EH (cell line): ENCODE measurements around the gene ELOB.
A peak's percentile ranks its signal among the peaks of the same experiment; 100 is the strongest.

Experiments
- DNase-seq: peaks from one replicate; pipeline ENCODE4 v3.0.0-alpha.2; 2015; ENCODE audit warnings: low read depth

Gene ELOB

DNA sequence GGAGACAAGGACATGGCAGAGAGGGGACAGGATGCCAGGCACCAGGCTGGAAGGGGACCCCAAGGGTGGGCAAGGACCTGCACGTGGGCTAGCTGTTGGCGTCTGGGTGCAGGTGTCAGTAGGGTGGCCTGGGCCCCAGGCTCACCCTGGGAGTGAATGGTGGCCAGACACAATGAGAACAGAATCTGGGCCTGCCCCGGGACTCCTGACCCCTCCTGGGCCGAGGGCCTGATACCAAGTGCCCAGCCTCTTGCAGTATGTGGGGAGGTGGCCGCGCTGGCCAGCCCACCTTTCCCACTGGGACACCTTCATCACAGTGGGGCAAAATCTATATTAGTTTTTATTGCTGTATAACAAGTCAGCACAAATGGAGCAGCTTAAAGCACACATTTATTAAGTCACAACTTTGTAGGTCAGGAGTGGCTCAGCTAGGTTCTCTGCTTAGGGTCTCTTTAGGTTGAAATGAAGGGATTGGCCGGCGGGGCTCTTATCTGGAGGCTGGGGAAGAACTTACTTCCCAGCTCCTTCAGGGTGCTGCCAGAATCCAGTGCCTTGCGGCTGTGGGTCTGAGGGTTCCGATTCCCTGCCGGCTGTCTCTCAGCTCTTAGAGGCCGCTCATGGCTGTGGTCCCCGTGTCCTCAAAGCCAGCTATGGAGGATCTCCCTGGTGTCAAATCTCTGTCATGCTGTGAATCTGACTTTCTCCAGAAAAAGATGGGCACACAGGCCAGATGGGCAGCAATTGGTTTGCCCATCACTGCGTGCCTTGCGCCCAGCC, 6.7 kb upstream of the ELOB start:
- no peak for DNase-seq

DNA sequence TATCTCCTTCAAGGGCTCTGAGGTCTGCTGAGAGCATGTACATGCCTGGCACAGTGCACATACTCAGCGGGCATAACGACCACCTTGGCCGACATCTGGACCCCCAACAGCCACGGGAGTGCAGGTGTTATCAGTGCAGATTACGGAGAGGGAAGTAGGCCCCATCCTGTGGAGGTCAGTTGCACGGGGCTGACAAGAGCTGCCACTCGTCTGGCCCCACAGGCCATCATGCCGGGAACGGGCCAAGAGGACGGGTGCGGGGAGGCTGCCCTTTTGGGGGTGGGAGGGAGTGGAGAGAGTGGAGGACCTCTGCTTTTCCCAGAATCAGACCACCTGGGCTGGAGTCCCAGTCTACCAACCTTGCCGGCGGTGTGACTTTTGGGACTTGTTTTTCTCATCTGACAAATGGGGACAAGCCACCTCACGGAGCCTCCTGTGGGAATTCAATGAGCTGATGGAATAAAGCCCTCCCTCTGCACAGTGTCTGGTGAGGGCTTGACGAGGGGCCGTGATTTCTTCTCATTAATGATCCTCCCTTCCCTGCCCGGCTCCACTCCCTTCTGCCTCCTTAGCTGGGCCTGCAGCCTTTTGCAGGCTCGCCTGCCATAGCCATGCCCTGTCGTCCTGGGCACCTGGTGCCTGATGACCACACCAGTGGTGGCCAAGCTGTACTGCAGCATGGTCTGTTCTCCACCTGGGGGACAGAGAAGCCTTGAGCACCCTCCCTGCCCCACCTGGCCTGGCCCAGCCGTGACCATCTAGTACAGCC, 5.7 kb upstream of the ELOB start:
- DNase-seq = no peak

DNA sequence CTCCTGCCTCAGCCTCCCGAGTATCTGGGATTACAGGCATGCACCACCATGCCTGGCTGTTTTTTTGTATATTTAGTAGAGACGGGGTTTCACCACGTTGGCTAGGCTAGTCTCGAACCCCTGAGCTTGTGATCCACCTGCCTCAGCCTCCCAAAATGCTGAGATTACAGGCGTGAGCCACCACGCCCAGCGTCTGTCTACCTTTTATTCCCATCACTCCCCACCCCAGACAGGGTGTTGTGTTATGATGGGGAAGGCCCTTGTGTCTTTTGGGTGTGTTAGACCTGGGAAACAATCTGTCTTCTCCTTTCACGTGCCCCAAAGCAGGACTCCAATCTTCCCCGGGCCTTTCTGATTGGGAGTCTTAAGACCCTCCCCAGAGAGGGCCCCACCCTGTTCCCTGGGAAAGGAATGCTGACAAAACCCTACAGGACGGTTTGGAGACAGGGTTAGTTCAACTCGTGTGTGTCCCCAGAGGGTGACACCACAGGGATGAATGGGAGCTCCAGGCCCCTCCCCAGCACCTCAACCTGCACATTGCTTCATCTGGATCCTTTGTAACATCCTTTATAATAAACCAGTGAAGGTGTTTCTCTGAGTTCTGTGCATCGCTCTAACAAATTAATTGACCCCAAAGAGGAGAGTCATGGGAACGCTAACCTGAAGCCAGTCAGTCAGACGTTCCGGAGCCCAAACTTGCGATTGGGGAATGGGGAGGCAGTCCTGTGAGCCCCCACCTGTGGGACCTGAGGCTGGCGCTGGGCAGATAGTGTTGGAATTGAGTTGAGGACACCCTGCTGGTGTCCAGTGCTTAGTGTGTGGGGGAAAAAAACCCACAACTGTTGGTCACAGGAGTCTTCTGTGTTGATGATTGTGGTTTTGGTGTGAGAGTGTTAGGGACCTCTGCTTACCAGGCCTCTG, 3.2 kb upstream of the ELOB start:
- DNase-seq = no peak

DNA sequence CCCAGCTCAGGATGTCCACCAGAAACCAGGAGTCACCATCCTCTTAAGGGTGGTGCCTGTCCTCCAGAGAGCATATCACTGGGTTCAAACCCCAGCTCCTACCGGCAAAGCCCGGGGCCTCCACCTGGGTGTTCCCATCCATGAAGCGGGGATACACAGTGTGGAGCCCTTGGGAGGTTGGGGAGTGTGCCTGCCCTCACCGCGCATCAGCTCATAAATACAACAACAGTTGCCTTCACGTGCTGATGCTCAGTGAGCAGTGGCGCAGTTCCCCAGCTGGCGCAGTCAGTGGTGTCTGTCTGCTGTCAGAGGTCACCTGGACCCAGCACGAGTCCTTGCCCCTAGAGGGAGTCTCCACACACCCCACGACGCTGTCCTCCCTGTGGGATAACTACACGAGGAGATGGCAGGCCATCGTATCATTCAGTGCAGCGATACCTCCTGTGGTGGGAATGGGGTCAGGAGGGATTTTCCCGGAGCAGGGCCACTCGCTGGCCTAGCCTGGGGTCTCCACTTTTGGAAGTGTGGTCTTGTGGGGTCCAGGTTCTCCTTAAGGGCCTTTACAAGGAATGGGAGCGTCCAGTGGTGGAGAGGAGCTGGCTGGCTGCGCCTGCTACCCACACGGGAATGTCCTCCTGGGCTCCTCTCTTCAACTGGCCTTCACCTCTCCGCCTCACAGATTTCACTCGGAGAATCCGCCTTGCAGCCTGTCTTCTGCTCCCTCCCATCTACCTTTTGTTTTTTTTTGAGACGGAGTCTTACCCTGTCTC, 2.3 kb upstream of the ELOB start:
- DNase-seq = no peak

DNA sequence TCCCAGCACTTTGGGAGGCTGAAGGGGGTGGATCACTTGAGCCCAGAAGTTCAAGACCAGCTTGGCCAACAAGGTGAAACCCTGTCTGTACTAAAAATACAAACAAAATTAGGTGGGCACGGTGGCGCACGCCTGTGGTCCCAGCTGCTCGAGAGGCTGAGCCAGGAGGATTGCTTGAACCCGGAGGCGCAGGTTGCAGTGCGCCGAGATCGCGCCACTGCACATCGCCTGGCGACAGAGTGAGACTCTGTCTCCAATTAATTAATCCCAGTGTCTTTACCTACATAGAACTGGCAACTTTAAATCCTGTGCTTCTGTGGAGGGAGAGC, 1.5 kb upstream of the ELOB start:
- DNase-seq = no peak

DNA sequence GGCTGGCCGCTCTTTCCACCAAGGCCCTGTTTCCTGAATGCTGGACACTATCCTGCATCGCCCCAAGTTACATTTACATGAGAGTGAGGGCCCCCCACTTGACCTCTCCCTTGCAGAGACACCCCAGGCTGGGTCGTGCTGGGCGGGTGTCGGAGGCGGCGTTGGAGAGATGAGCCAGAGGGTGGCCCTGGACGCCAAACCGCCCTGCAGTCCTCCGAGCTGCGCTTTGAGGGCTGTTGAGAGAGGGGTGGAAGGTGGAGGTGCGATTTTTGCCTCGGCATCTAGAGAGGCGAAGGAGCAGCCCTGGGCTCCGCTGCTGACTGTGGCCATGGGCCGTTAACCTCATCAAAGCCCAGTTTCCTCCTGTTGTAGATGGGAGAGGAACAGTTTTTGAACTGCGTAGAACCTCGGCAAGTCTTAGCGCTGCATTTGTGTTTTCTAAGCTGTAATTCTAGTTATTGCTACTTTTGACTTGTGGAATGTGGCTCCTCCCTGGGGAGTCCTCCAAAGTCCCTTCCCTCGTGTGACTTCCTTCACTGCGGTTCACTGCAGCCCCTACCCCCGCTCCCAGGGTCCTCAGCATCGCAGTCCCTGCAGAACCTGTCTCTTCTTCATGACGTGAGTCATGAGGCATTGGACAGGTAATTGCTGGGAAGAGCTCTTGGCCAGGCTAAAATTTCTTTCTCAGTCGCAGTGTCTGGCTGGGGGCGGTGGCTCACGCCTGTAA, 986 bp upstream of the ELOB start:
- DNase-seq = peak; percentile 23

DNA sequence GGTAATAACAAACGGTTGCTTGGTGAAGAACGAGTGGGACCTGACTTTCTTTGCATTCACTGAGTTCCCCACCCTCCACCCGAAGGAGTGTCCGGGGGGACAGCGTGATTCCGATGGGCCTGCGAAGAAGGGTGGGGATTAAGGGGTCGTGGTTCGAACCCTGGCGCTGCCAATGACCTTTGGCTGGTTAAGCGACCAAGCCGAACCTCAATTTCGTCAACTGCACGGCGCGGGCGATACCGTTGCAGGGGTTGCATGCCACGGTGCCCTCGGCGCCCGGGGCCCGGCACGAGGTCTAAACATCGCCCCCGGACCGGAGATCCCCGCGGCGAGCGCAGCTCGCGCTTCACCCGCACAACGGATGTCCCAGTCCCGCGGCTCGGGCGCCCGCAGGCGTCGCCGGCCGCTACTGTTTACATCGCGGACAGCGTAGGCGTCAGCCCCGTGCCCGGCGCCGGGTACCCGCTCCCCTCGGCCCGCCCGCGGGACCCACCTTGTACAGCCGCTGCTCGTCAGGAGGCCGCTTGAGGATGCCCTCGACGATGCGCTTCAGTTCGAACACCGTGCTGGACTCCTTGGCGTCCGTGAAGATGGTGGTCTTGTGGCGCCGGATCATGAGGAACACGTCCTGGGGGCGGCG, 460 bp downstream of the ELOB start:
- peak; percentile 35 for DNase-seq

DNA sequence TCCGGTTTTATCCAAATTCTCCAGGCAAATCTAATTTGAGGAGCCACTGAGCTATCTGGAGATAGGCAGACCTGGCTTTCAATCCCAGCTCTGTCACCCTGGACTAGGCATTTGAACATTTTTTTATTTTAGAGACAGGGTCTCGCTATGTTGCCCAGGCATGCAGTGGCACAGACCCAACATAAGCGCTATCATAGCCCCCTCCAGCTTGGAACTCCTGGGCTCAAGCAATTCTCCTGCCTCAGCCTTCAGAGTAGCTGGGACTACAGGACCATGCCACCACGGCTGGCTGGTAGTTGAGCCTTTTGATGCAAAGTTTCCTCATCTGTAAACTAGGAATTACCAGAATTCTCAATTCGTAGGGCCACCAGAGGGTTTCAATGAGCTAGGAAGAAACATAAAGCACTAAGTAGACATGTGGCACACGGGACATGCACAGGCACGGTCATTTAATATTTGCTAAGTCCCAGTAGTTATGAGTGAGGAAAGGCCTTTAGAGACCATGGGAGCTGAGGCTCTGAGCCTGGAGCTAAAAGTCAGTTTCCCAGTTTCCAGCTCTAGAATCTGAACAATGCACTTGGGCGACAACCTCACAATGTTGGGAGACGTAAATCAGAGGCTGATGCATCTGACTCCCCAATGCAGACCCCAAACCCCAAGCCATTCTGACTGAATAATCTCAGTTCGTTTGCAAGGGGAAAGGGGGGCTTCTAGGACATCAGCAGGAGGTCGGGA, 1.1 kb downstream of the ELOB start:
- DNase-seq = no peak

DNA sequence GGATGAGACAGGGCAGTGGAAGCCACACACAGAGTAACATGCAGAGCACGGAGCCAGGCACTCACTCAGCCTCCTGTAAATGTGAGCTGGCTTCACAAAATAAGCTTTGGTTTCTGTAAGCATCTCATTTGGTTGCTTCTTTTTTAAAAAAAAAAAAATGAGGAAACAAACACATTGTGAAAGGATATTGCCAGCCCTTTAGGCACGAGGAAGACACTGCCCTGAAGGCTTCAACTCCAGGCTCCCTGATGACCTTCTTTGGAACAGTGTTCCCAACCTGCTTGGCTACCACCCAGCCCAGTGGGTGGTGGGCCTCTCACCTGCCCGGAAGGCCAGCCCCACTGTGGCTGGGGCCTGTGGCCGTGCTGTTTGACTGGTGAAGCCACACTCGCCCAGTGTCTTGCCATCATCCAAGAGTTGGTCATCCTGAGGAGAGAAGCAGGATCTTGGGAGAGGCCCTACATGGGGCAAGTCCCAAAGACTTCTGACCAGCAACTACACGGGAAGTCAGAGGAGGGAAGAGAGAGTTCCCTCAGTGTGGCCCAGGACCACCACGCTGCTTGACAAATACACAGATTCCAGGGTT, 1.9 kb downstream of the ELOB start:
- DNase-seq = no peak

DNA sequence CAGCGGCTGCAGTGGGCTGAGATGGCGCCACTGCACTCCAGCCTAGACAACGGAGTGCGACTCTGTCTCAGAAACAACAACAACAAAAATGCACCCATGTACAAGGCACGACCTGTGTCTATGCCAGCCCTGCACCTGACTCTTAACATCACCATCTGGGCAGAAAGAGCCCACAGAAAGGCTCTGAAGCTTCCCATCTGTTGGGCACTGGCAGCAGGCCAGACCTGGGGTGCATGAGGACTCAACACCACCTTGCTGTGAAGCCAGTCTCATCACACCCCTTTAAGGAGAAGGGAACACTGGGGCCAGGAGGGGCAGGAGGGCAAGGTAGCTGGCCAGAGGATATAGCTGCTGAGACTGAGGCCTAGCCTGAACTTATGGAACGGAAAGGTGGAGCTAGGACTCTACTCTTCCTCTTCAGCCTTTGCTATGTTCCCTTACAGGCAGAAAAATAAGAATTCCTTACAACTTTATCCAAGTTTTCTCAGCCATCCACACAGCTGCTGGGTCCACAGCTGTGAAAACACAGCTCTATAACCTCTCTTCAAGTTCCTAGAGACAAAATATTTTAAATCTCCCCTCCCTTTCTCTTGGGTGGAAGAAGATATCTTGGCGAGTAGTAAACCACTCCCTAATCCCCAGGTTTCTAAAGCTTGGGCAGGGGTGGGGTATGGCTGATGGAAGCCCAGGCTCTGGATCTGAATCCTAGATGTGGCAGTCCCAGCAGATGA, 2.8 kb downstream of the ELOB start:
- DNase-seq = no peak

DNA sequence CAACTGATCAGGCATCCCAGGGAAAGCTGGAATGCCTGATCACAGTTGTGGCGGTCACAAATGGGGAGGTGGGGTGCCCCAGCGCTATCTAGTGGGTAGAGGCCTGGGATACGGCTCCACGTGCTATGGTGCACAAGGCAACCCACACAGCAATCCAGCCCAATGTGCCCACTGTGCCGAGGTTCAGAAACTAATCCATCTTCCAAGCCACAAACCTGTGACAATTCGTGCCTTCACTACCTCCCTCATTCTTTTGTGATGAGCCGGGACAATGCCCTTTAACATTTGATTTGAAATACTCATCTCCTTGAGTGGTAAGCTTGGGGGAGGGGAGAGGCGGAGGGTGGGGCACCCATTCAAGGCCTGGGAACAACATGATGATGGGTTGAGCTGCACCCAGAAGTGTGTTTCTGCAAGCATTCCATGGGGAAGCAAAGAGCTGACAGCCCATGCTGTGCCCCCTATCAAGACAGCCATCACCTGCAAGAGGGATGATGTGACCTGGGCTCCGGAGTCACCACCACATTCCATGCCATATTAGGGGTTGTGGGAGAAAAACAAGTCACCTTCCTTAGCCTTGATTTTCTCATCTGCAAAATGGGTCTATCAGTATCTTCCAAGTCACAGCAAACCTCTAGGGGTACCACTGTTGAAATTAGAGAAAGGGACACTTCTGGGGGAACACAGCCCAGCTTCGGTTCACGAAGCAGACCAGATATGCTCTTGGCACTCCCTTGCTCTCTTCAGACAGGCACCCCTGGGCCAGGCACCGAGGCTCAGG, 3.7 kb downstream of the ELOB start:
- peak; percentile 55 for DNase-seq

DNA sequence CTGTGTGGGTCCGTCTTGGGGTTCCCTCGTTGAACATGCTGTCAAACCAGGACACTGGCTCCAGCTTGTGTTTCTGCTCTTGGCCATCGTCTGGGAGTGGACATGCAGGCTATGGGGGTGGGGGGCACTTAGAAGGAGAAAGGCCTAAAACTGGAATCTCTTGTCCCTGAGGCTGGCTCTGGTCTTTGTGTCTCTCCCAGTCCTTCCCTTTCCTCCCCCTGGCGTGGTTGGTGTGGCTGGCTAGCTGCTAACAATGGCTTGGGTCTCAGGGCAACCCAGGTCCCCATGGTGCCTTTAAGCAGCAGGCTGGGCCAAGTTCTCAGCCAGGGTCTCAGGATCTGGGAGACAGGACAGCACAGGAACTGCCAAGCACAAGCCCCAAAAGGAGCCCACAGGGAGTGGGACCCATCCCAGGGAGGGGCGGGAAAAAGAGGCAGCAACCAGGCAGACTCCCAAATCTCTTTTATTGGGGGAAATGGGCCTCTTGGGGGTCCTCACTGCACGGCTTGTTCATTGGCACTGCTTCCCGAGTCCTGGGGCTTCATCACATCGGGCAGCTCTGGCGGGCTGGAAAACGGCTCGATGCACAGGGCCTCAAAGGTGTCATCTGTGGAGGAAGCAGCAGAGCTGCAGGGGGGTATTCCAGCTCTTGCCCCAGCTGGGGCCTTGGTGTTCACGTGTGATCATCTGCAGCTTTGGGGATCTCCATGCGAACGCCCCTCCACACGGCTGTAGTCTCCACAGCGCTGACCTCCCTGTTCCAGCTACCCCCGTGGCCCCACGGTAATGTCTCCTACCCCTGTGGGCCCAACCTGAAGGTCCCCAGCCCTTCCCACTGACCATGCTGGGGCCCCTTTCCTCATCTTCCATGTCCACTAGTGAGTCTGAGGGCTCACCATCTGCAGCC, 5.3 kb downstream of the ELOB start:
- no peak for DNase-seq

DNA sequence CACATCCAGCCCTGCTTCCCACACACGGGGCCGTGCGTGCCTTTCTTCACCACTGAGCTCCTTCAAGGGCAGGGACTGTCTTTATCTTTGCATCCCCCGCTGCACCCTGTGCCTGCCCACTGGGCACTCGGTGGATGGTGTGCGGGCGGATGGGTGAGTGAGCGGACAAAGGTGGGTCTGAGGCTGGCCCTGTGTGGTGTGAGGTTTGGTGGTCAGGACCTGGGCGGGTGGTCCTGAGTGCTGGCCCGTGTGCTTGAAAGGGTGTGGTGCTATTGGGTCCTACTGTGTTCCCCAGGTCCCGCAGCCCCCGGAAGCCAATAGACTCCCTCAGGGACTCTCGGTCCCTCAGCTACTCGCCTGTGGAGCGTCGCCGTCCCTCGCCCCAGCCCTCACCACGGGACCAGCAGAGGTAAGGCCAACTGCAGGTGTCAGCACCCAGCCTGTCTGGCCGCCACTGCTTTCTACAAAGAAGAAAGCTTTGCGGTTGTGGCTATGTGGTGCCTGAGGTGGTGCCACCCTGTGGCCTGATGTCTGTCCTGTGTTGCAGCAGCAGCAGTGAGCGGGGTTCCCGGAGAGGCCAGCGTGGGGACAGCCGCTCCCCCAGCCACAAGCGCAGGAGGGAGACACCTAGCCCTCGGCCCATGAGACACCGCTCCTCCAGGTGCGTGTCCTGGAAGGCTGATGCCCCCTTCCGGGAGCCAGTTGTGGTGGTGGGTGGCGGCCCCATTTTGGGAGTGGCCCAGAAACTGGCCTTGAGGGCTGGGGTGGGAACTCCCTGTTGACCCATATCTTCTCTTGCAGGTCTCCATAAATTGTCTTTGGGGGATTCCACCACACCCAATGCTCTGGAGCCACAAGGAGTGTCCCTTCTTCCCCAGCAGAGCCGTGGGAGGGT, 6.8 kb downstream of the ELOB start:
- no peak for DNase-seq

DNA sequence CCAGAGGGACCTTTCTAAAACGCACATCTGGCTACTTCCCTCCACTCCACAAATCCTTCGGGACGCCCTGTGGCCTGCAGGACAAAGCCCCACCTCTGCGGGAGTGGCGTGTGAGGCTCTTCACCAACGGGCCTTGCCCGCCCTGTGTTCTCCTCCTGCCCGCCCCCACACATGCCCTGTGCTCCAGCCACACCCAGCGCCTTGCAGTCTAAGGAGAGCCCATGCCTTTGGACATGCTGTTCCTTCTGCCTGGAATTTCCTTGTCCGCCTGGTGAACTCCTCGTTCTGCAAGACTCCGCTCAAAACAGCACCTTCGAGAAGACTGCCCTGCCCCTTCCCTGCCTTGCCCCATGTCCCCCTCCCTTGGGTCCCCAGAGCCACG, 7.4 kb downstream of the ELOB start:
- DNase-seq = peak; percentile 23

DNA sequence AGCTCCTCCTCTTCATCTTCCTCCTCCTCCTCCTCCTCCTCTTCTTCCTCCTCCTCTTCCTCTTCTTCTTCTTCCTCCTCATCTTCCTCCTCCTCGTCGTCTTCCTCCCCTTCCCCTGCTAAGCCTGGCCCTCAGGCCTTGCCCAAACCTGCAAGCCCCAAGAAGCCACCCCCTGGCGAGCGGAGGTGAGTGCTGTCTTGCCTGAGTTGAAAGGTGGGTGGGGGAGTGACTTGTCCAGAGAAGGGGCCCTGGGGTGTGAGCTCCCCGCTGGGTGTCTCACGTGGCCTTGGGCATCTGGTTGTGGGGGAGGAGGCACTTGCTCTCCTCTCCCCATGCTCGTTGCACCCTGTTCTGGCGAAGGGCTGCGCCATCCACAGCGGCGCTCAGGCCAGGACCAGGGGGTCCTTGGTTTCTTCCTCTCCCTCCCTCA, 8.0 kb downstream of the ELOB start:
- no peak for DNase-seq
